Keratinocyte (primary cell): ENCODE results near the gene PARD3. TPM values are rescaled to one million over a fixed set of nuclear protein-coding genes. Genes with fewer than 3 reads are reported as not detected.

Experiments used
- DNase-seq: peaks from one replicate; pipeline ENCODE4 v3.0.0-alpha.2; 2011; ENCODE audit warnings: low read depth, missing footprints, low spot score
- FAIRE-seq: peaks from 2 replicates; lab custom pipeline; 2011; peaks lifted over from hg19 to GRCh38; lab: Jason Lieb, UNC
- H2AFZ ChIP-seq: 2 replicates; pipeline ENCODE4 v1.6.0; 2012; ENCODE audit warnings: low read length, control low read depth, inconsistent platforms; ENCODE audit not compliant: control insufficient read depth
- H3K27ac ChIP-seq: 2 replicates; pipeline ENCODE4 v1.5.1; 2011; ENCODE audit warnings: low read length; ENCODE audit not compliant: control insufficient read depth, insufficient read depth
- H3K27me3 ChIP-seq: 3 replicates; pipeline ENCODE4 v1.6.0; 2011; ENCODE audit warnings: low read length; ENCODE audit not compliant: control insufficient read depth, insufficient read depth; ENCODE audit errors: extremely low read depth
- H3K36me3 ChIP-seq, 2 experiments: 2 replicates in 1 of 2; 3 replicates in 1 of 2; pipeline ENCODE4 v1.5.1; 2011; ENCODE audit warnings: low read length in 2 of 2, mild to moderate bottlenecking in 1 of 2; ENCODE audit not compliant: control insufficient read depth in 2 of 2, insufficient read depth in 2 of 2; ENCODE audit errors: extremely low read depth in 1 of 2
- H3K4me1 ChIP-seq: 3 replicates; pipeline ENCODE4 v1.5.1; 2011; ENCODE audit warnings: low read length; ENCODE audit not compliant: control insufficient read depth, insufficient read depth; ENCODE audit errors: extremely low read depth
- H3K4me2 ChIP-seq: 3 replicates; pipeline ENCODE4 v1.6.0; 2011; ENCODE audit warnings: low read depth, low read length; ENCODE audit not compliant: control insufficient read depth, insufficient read depth; ENCODE audit errors: extremely low read depth
- H3K4me3 ChIP-seq, 3 experiments: fragments of 200-600 bp in 1 of 3; sonication (generic) in 1 of 3; 2 replicates in 2 of 3; 3 replicates in 1 of 3; pipeline ENCODE4 v1.5.1; 2011 to 2016; ENCODE audit warnings: low read length in 3 of 3, mild to moderate bottlenecking in 3 of 3, control low read depth in 2 of 3, inconsistent platforms in 1 of 3, low read depth in 1 of 3, mixed read lengths in 1 of 3, mixed run types in 1 of 3, moderate library complexity in 1 of 3; ENCODE audit not compliant: control insufficient read depth in 2 of 3, insufficient read depth in 2 of 3; ENCODE audit errors: extremely low read depth in 1 of 3
- H3K79me2 ChIP-seq: 2 replicates; pipeline ENCODE4 v1.6.0; 2012; ENCODE audit warnings: low read length; ENCODE audit not compliant: control insufficient read depth, insufficient read depth
- H3K9ac ChIP-seq: 3 replicates; pipeline ENCODE4 v1.6.0; 2011; ENCODE audit warnings: low read length; ENCODE audit not compliant: control insufficient read depth, insufficient read depth; ENCODE audit errors: extremely low read depth
- H3K9me1 ChIP-seq: 3 replicates; pipeline ENCODE4 v1.6.0; 2011; ENCODE audit warnings: low read length; ENCODE audit not compliant: control insufficient read depth, insufficient read depth; ENCODE audit errors: extremely low read depth
- H3K9me3 ChIP-seq: 2 replicates; pipeline ENCODE4 v1.5.1; 2012; ENCODE audit warnings: low read depth, low read length; ENCODE audit not compliant: control insufficient read depth
- H4K20me1 ChIP-seq: 3 replicates; pipeline ENCODE4 v1.6.0; 2011; ENCODE audit warnings: low read length; ENCODE audit not compliant: control insufficient read depth, insufficient read depth; ENCODE audit errors: extremely low read depth
- EZH2 ChIP-seq: IDR thresholded peaks from one replicate; pipeline ENCODE4 v1.6.1; 2012; ENCODE audit warnings: inconsistent platforms, mild to moderate bottlenecking, low read length, moderate library complexity
- dilution Hi-C: fragments of 300-500 bp; cut with MboI; formaldehyde crosslinking; loops from one replicate; pipeline ENCODE4 v1.7.0; 2020; ENCODE audit warnings: low sequenced_read_pairs; ENCODE audit not compliant: extremely low pct_ligation_motif_present
- polyA plus RNA-seq, 5 experiments: library from polyadenylated mRNA; depleted of rRNA in 3 of 5; stranded (reverse) in 3 of 5; stranded (forward) in 1 of 5; unstranded in 1 of 5; fragments of >200 nt; gene quantifications; 1 replicate in 1 of 5; 2 replicates in 3 of 5; 3 replicates in 1 of 5; pipeline versions ENCODE4 v1.2.1 to v1.2.3, GENCODE V29; 2011 to 2012; ENCODE audit warnings: missing spikeins in 2 of 5, low read depth in 1 of 5, low replicate concordance in 1 of 5
- TF ChIP-seq, protein P1 (sequence below), 3 experiments: IDR thresholded peaks in 1 of 3; conservative IDR thresholded peaks in 1 of 3; optimal IDR thresholded peaks in 1 of 3; 2 replicates in 2 of 3; 3 replicates in 1 of 3; pipeline versions ENCODE3 to v1.5.1; 2011; ENCODE audit warnings: low read length in 3 of 3, mild to moderate bottlenecking in 3 of 3, moderate library complexity in 2 of 3, control low read depth in 1 of 3, inconsistent platforms in 1 of 3; ENCODE audit not compliant: insufficient read depth in 2 of 3; ENCODE audit errors: extremely low read depth in 1 of 3

Gene PARD3
- polyA plus RNA-seq, 1 donor (not counting 4 experiments of a cell fraction or from before 2014, with no cell fraction given): 46.4 TPM

DNA sequence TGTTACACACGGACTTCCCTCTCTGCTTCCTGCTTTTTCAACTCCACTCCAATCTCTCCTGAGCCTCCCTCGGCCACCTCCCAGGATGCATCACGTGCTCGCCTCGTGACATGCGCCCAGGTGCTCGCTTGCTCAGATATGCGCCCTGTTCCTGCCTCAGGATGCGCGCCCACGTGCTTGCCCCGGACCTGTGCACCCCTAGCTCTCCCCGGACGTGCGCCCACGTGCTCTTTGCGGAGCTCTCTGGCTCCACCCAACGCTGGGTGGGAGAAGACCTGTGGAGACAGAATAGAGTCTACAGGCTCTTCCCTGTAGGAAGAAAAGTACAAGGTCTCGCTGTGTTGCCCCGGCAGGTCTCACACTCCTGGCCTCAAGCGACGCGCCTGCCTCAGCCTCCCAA, 23.1 kb downstream of the PARD3 start:
- DNase-seq (peak; percentile 76), FAIRE-seq (peak; percentile 81)
- peak overlapping the region; percentile 45 for H3K9ac ChIP-seq
- peak overlapping the region; percentile 62 for H2AFZ ChIP-seq
- no peak for TF ChIP-seq EZH2
- TF ChIP-seq, protein P1, sequence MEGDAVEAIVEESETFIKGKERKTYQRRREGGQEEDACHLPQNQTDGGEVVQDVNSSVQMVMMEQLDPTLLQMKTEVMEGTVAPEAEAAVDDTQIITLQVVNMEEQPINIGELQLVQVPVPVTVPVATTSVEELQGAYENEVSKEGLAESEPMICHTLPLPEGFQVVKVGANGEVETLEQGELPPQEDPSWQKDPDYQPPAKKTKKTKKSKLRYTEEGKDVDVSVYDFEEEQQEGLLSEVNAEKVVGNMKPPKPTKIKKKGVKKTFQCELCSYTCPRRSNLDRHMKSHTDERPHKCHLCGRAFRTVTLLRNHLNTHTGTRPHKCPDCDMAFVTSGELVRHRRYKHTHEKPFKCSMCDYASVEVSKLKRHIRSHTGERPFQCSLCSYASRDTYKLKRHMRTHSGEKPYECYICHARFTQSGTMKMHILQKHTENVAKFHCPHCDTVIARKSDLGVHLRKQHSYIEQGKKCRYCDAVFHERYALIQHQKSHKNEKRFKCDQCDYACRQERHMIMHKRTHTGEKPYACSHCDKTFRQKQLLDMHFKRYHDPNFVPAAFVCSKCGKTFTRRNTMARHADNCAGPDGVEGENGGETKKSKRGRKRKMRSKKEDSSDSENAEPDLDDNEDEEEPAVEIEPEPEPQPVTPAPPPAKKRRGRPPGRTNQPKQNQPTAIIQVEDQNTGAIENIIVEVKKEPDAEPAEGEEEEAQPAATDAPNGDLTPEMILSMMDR (optimal IDR thresholded peaks at IDR 0.05 in 1 of 3, IDR thresholded peaks at IDR 0.05 in 1 of 3, conservative IDR thresholded peaks at IDR 0.05 in 1 of 3; ENCODE audit: extremely low read depth in 1 of 3, insufficient read depth in 2 of 3, low read length in 3 of 3): peak; percentile 47 to 61 (median 58)
- peaks cover 20% of the 10 kb centered on the region for H3K4me1 ChIP-seq
- peak overlapping the region in 2 of 3 experiments; percentile 21 for H3K4me3 ChIP-seq
- no peaks in the 10 kb centered on the region for H3K36me3 ChIP-seq
- peak overlapping the region; percentile 63 for H3K27ac ChIP-seq
- no peaks in the 10 kb centered on the region for H4K20me1 ChIP-seq
- peaks cover 73% of the 10 kb centered on the region for H3K79me2 ChIP-seq
- no peaks in the 10 kb centered on the region for H3K9me3 ChIP-seq
- dilution Hi-C loops: no loop called here
- H3K4me2 ChIP-seq: peak overlapping the region; percentile 56
- H3K27me3 ChIP-seq: no peaks in the 10 kb centered on the region
- peaks cover 3% of the 10 kb centered on the region for H3K9me1 ChIP-seq

DNA sequence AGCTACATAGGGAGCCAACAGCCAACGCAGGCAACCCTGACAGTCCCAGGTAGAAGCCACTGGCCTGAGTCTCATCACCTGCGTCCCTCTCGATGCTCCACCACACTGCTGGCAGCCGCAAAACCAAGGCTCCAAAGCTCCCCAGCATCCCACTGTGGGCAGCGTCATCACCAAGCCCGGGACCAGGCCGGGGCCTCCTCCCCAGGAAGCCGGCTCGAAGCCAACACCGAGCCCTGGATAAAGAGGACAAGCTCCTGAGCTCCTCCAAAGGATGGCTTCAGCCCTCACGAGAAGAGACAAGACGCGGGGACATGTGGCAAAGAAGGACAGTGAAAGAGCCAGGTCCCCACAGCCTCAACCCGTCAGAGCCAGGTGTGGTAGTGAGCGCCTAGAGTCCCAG, 23.9 kb downstream of the PARD3 start:
- Histone ChIP-seq H3K4me3 (no peak overlapping the region), H3K9me1 (peaks cover 3% of the 10 kb centered on the region), H3K4me2 (peak overlapping the region; percentile 56), H3K4me1 (peaks cover 20% of the 10 kb centered on the region), H3K9me3 (no peaks in the 10 kb centered on the region), H2AFZ (no peak overlapping the region), H4K20me1 (no peaks in the 10 kb centered on the region), H3K9ac (peak overlapping the region; percentile 37), H3K27ac (peak overlapping the region; percentile 63), H3K79me2 (peaks cover 72% of the 10 kb centered on the region), H3K36me3 (no peaks in the 10 kb centered on the region), H3K27me3 (no peaks in the 10 kb centered on the region)
- no peak for DNase-seq
- dilution Hi-C loops: no loop called here
- FAIRE-seq: no peak
- no peak for TF ChIP-seq EZH2
- TF ChIP-seq, protein P1 (optimal IDR thresholded peaks at IDR 0.05 in 1 of 3, IDR thresholded peaks at IDR 0.05 in 1 of 3, conservative IDR thresholded peaks at IDR 0.05 in 1 of 3; ENCODE audit: extremely low read depth in 1 of 3, insufficient read depth in 2 of 3, low read length in 3 of 3): no peak
